ENCODE results near the gene LMF2.

Gene LMF2

DNA sequence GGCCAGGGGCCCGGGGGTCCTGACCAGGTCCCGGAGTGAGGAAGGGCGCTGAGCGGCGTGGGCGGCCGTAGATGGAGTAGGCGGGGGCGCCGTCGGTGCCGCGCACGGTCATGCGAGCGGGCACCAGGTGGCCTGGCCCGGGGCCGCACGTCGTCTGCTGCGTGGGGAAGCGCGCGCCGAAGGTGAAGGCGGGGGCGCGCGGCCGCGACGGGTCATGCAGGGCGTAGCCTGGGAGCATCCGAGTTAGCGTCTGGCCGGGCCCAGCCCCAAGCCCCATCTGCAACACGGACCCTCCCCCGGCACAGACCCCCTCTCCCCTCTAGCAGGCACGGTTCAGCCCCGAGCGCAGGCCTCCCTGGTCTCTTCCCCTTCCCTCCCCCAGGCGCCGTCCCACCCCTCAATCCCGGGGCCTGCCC is 24.1 kb upstream of the LMF2 start:
- peak overlapping the region in 1 of 2 experiments; percentile 78 for H3K14ac ChIP-seq (ENCODE audit: low read length in 2 of 2)
- peak overlapping the region in 1 of 2 experiments; percentile 34 for H2BK12ac ChIP-seq (ENCODE audit: low read length in 2 of 2)
- WGBS, result 0% methylated on average over 10 of the region's 44 CpGs
- H4K91ac ChIP-seq (ENCODE audit: low read length), result peak overlapping the region; percentile 73
- H3K4me1 ChIP-seq (ENCODE audit: control insufficient read depth, insufficient read depth, low read depth, low read length), result peaks cover 44% of the 10 kb centered on the region
- H2BK15ac ChIP-seq (ENCODE audit: low read depth, poor library complexity, severe bottlenecking), result peak overlapping the region; percentile 98
- H3K27me3 ChIP-seq (ENCODE audit: control insufficient read depth in 1 of 2, insufficient read depth in 1 of 2, low read length in 2 of 2), result peaks cover 0 to 27% of the 10 kb centered on the region in 2 experiments
- no peak overlapping the region for H2AK5ac ChIP-seq (ENCODE audit: low read length, severe bottlenecking)
- H4K8ac ChIP-seq (ENCODE audit: low read length), result peak overlapping the region; percentile 93
- peak overlapping the region; percentile 45 to 85 for H3K4me3 ChIP-seq (ENCODE audit: insufficient read depth in 1 of 2, low read depth in 1 of 2, low read length in 2 of 2)
- peak overlapping the region in 1 of 2 experiments; percentile 75 for H3K23ac ChIP-seq (ENCODE audit: low read length in 2 of 2)
- peak overlapping the region; percentile 87 for H3K4me2 ChIP-seq (ENCODE audit: low read length, poor library complexity, severe bottlenecking)
- peak overlapping the region; percentile 58 for H2AFZ ChIP-seq (ENCODE audit: low read depth, low read length)
- peak overlapping the region; percentile 77 to 90 for H3K4ac ChIP-seq (ENCODE audit: low read depth in 1 of 2, low read length in 2 of 2)
- peaks cover 5% of the 10 kb centered on the region for H3K79me1 ChIP-seq (replicated peaks; ENCODE audit: low read length, poor library complexity, severe bottlenecking)
- DNase-seq, result peak; percentile 40
- H3K18ac ChIP-seq (ENCODE audit: low read depth in 1 of 2, low read length in 2 of 2), result peak overlapping the region; percentile 84 to 95
- H3K9ac ChIP-seq (ENCODE audit: low read length), result peak overlapping the region; percentile 93
- H3K27ac ChIP-seq (ENCODE audit: low read length, poor library complexity, severe bottlenecking), result no peak overlapping the region
- no peak overlapping the region for H2BK5ac ChIP-seq (ENCODE audit: low read depth, low read length, poor library complexity, severe bottlenecking)
- no peaks in the 10 kb centered on the region for H3K9me3 ChIP-seq (ENCODE audit: control insufficient read depth, low read length)
- peaks cover 0 to 3% of the 10 kb centered on the region in 2 experiments for H3K36me3 ChIP-seq (ENCODE audit: control insufficient read depth in 1 of 2, insufficient read depth in 2 of 2, low read depth in 1 of 2, low read length in 2 of 2)
- H2BK120ac ChIP-seq (ENCODE audit: low read depth, low read length), result peak overlapping the region; percentile 97

DNA sequence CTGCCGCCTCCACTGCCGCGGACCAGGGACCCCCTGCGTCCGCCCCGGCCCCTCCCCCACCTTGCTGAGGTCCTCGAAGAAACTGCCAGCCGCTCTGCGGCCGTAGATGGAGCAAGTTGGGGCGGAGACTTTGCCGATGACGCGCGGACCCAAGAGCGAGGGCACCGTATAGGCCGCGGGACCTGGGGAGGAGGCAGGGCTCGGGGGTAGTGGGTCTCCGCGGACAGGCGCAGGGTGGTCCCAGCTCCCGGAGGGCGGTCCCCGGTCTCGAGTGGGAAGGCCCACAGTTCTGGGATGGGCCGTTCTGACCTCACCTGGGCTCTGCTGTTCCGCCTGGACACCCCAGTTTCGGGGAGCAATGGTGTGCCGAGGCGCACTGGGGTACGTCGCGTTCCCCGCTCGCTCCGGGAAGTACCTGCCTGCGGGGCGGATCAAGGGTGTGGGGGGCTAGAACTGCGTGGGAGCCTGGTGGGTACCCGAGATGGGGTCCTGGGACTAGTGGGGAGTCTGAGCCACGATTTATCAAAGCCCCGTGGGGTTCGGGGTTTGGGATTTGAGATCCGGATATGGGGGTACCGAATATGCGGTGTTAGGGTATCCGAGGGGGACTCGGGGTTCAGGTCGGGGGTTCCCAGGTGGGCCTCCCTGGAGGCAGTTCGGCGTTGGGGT is 23.5 kb upstream of the LMF2 start:
- Histone ChIP-seq H2BK12ac (ENCODE audit: low read length in 2 of 2) (peak overlapping the region in 1 of 2 experiments; percentile 77), H3K4me2 (ENCODE audit: low read length, poor library complexity, severe bottlenecking) (peak overlapping the region; percentile 87), H3K27me3 (ENCODE audit: control insufficient read depth in 1 of 2, insufficient read depth in 1 of 2, low read length in 2 of 2) (peaks cover 0 to 27% of the 10 kb centered on the region in 2 experiments), H3K79me1 (replicated peaks; ENCODE audit: low read length, poor library complexity, severe bottlenecking) (peaks cover 5% of the 10 kb centered on the region), H2BK15ac (ENCODE audit: low read depth, poor library complexity, severe bottlenecking) (peak overlapping the region; percentile 98), H3K4ac (ENCODE audit: low read depth in 1 of 2, low read length in 2 of 2) (peak overlapping the region; percentile 96), H3K9ac (ENCODE audit: low read length) (peak overlapping the region; percentile 93), H3K4me3 (ENCODE audit: insufficient read depth in 1 of 2, low read depth in 1 of 2, low read length in 2 of 2) (peak overlapping the region in 1 of 2 experiments; percentile 85), H2AFZ (ENCODE audit: low read depth, low read length) (no peak overlapping the region), H2AK5ac (ENCODE audit: low read length, severe bottlenecking) (no peak overlapping the region), H2BK120ac (ENCODE audit: low read depth, low read length) (peak overlapping the region; percentile 97), H3K18ac (ENCODE audit: low read depth in 1 of 2, low read length in 2 of 2) (peak overlapping the region; percentile 92 to 95), H3K9me3 (ENCODE audit: control insufficient read depth, low read length) (no peaks in the 10 kb centered on the region), H4K91ac (ENCODE audit: low read length) (peak overlapping the region; percentile 98), H2BK5ac (ENCODE audit: low read depth, low read length, poor library complexity, severe bottlenecking) (no peak overlapping the region), H3K4me1 (ENCODE audit: control insufficient read depth, insufficient read depth, low read depth, low read length) (peaks cover 48% of the 10 kb centered on the region), H3K27ac (ENCODE audit: low read length, poor library complexity, severe bottlenecking) (no peak overlapping the region), H4K8ac (ENCODE audit: low read length) (peak overlapping the region; percentile 94), H3K14ac (ENCODE audit: low read length in 2 of 2) (peak overlapping the region in 1 of 2 experiments; percentile 30), H3K36me3 (ENCODE audit: control insufficient read depth in 1 of 2, insufficient read depth in 2 of 2, low read depth in 1 of 2, low read length in 2 of 2) (peaks cover 0 to 3% of the 10 kb centered on the region in 2 experiments), H3K23ac (ENCODE audit: low read length in 2 of 2) (no peak overlapping the region)
- peak; percentile 91 for DNase-seq
- WGBS, result 16% methylated on average over 48 of the region's 53 CpGs

DNA sequence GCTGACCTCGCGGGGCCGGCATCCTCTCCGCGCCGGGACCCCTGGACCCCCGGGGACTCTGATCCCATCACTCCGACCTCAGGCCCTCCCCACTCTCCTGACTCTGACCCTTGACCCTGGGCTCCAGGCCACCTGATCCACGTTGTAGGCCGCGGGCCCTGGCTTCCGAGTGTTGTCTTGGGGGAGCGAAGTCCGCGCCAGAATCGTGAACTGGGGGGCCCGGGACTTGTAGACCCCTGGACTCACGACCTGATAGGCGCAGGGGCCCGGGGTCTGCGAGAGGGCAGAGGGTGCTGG is 23.0 kb upstream of the LMF2 start:
- Histone ChIP-seq H2BK5ac (ENCODE audit: low read depth, low read length, poor library complexity, severe bottlenecking) (no peak overlapping the region), H3K18ac (ENCODE audit: low read depth in 1 of 2, low read length in 2 of 2) (peak overlapping the region; percentile 87 to 92)
- WGBS, result 2% methylated on average over 18 of the region's 21 CpGs

DNA sequence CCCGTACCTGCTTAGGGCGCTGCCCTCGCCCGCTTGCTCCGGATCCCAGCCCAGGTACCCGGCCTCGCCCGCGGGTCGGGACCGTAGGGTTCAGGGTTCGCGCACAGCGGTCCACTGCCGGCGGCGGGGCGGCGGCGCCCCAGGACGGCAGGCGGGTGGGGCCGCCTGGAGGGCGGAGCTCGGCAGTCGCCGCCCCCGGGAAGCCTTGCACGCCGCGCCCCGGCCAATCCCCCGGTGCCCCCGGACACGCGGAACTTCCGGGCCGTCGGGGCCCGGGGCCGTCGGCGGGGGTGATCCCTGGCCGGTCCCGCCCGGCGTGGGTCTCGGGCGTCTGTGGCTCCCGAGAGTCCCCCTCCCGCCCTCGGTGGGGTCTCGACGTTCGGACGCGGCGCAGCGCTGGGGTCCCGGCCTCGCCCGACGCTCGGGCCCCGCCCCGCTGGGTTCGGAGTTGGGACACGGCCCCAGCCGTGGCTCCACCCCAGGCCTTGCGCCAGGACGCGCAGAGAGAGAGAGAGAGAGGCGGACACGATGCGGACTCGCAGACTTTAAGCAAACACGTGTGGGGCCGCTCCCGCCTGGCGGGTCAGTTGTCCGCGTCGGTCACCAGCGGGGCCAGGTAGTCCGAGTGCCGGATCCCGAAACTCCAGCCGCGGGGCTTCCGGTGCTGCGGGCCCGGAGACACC is 22.5 kb upstream of the LMF2 start, which contains the start of gene TYMP:
TSS of gene TYMP (minus strand) at position 116 of the 683 bp plus-strand sequence. CDS start 303 bp downstream, outside the sequence.
- Histone ChIP-seq H4K91ac (ENCODE audit: low read length) (peak within 1 kb of the TSS; percentile 98), H3K9me3 (ENCODE audit: control insufficient read depth, low read length) (no peaks in the 10 kb centered on the region), H2AFZ (ENCODE audit: low read depth, low read length) (peak within 1 kb of the TSS; percentile 64), H3K4me2 (ENCODE audit: low read length, poor library complexity, severe bottlenecking) (peak within 1 kb of the TSS; percentile 18), H2BK5ac (ENCODE audit: low read depth, low read length, poor library complexity, severe bottlenecking) (no peak within 1 kb of the TSS), H3K18ac (ENCODE audit: low read depth in 1 of 2, low read length in 2 of 2) (peak within 1 kb of the TSS; percentile 87 to 92), H3K9ac (ENCODE audit: low read length) (peak within 1 kb of the TSS; percentile 93), H3K23ac (ENCODE audit: low read length in 2 of 2) (peak within 1 kb of the TSS in 1 of 2 experiments; percentile 99), H3K36me3 (ENCODE audit: control insufficient read depth in 1 of 2, insufficient read depth in 2 of 2, low read depth in 1 of 2, low read length in 2 of 2) (peaks cover 0 to 3% of the 10 kb centered on the region in 2 experiments), H3K14ac (ENCODE audit: low read length in 2 of 2) (peak within 1 kb of the TSS in 1 of 2 experiments; percentile 87), H2BK15ac (ENCODE audit: low read depth, poor library complexity, severe bottlenecking) (peak within 1 kb of the TSS; percentile 99), H3K4ac (ENCODE audit: low read depth in 1 of 2, low read length in 2 of 2) (peak within 1 kb of the TSS; percentile 96), H3K4me1 (ENCODE audit: control insufficient read depth, insufficient read depth, low read depth, low read length) (peaks cover 48% of the 10 kb centered on the region), H2BK12ac (ENCODE audit: low read length in 2 of 2) (peak within 1 kb of the TSS; percentile 21 to 94), H3K4me3 (ENCODE audit: insufficient read depth in 1 of 2, low read depth in 1 of 2, low read length in 2 of 2) (peak within 1 kb of the TSS; percentile 41 to 85), H3K27me3 (ENCODE audit: control insufficient read depth in 1 of 2, insufficient read depth in 1 of 2, low read length in 2 of 2) (peaks cover 0 to 27% of the 10 kb centered on the region in 2 experiments), H3K27ac (ENCODE audit: low read length, poor library complexity, severe bottlenecking) (no peak within 1 kb of the TSS), H4K8ac (ENCODE audit: low read length) (peak within 1 kb of the TSS; percentile 96), H3K79me1 (replicated peaks; ENCODE audit: low read length, poor library complexity, severe bottlenecking) (peaks cover 5% of the 10 kb centered on the region), H2BK120ac (ENCODE audit: low read depth, low read length) (peak within 1 kb of the TSS; percentile 97), H2AK5ac (ENCODE audit: low read length, severe bottlenecking) (no peak within 1 kb of the TSS)
- WGBS, result 9% methylated on average over 41 of the region's 92 CpGs
- peak; percentile 89 for DNase-seq

More for the DNA sequence above, 23.0 kb upstream of the LMF2 start:
- Histone ChIP-seq H3K4ac (ENCODE audit: low read depth in 1 of 2, low read length in 2 of 2) (peak overlapping the region; percentile 96), H2BK12ac (ENCODE audit: low read length in 2 of 2) (peak overlapping the region; percentile 21 to 77), H3K36me3 (ENCODE audit: control insufficient read depth in 1 of 2, insufficient read depth in 2 of 2, low read depth in 1 of 2, low read length in 2 of 2) (peaks cover 0 to 3% of the 10 kb centered on the region in 2 experiments), H4K8ac (ENCODE audit: low read length) (peak overlapping the region; percentile 94), H3K4me3 (ENCODE audit: insufficient read depth in 1 of 2, low read depth in 1 of 2, low read length in 2 of 2) (peak overlapping the region; percentile 41 to 85), H4K91ac (ENCODE audit: low read length) (peak overlapping the region; percentile 98), H3K27ac (ENCODE audit: low read length, poor library complexity, severe bottlenecking) (no peak overlapping the region), H2AFZ (ENCODE audit: low read depth, low read length) (peak overlapping the region; percentile 64), H3K23ac (ENCODE audit: low read length in 2 of 2) (peak overlapping the region in 1 of 2 experiments; percentile 99), H2BK120ac (ENCODE audit: low read depth, low read length) (peak overlapping the region; percentile 97), H3K9ac (ENCODE audit: low read length) (peak overlapping the region; percentile 93), H3K14ac (ENCODE audit: low read length in 2 of 2) (peak overlapping the region in 1 of 2 experiments; percentile 77), H3K27me3 (ENCODE audit: control insufficient read depth in 1 of 2, insufficient read depth in 1 of 2, low read length in 2 of 2) (peaks cover 0 to 27% of the 10 kb centered on the region in 2 experiments), H3K79me1 (replicated peaks; ENCODE audit: low read length, poor library complexity, severe bottlenecking) (peaks cover 5% of the 10 kb centered on the region), H3K4me2 (ENCODE audit: low read length, poor library complexity, severe bottlenecking) (peak overlapping the region; percentile 18), H2BK15ac (ENCODE audit: low read depth, poor library complexity, severe bottlenecking) (peak overlapping the region; percentile 98), H3K4me1 (ENCODE audit: control insufficient read depth, insufficient read depth, low read depth, low read length) (peaks cover 48% of the 10 kb centered on the region), H3K9me3 (ENCODE audit: control insufficient read depth, low read length) (no peaks in the 10 kb centered on the region), H2AK5ac (ENCODE audit: low read length, severe bottlenecking) (no peak overlapping the region)
- no peak for DNase-seq

All from mesenchymal stem cell (in vitro differentiated cells and primary cell).